Fibroblast of the aortic adventitia (primary cell): ENCODE data around the gene GUK1. TPM values are rescaled to one million over a fixed set of nuclear protein-coding genes. Genes with fewer than 3 reads are reported as not detected.

Experiments used
- DNase-seq: peaks from one replicate; pipeline ENCODE4 v3.0.0-alpha.2; 2010; ENCODE audit warnings: low read depth
- H3K4me3 ChIP-seq: 2 replicates; pipeline ENCODE4 v1.5.1; 2011; ENCODE audit warnings: low read depth, mild to moderate bottlenecking, control low read depth, low read length, moderate library complexity
- total RNA-seq: library from RNA; depleted of rRNA; stranded (reverse); fragments of >200 nt; gene quantifications from 2 replicates; pipeline ENCODE4 v1.2.3, GENCODE V29; 2012; ENCODE audit warnings: low replicate concordance
- TF ChIP-seq, protein P1 (sequence below): IDR thresholded peaks from 2 replicates; pipeline ENCODE4 v1.5.1; 2011; ENCODE audit warnings: mild to moderate bottlenecking, low read length, control low read depth, inconsistent platforms; ENCODE audit not compliant: insufficient read depth

Gene GUK1
- total RNA-seq, 1 donor = 217 TPM

DNA sequence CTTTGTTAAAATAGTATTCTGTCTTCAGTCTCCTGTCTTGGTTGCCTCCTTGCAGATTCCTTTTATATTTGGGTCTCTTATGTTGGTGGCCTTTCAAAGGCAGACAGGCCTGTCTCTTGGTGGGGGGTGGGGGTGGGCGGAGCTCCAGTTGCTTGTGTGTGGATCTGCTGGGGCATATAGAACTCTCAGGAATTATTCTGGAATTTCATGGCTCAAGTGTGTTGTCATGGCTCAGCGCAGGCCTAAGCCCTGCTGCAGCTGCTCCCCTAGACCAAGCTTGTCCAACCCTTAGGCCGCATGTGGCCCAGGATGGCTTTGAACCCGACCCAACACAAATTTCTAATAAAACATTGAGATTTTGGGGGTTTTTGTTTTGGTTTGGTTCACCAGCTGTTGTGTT is 44.9 kb upstream of the GUK1 start:
- DNase-seq = no peak
- TF ChIP-seq, protein P1, sequence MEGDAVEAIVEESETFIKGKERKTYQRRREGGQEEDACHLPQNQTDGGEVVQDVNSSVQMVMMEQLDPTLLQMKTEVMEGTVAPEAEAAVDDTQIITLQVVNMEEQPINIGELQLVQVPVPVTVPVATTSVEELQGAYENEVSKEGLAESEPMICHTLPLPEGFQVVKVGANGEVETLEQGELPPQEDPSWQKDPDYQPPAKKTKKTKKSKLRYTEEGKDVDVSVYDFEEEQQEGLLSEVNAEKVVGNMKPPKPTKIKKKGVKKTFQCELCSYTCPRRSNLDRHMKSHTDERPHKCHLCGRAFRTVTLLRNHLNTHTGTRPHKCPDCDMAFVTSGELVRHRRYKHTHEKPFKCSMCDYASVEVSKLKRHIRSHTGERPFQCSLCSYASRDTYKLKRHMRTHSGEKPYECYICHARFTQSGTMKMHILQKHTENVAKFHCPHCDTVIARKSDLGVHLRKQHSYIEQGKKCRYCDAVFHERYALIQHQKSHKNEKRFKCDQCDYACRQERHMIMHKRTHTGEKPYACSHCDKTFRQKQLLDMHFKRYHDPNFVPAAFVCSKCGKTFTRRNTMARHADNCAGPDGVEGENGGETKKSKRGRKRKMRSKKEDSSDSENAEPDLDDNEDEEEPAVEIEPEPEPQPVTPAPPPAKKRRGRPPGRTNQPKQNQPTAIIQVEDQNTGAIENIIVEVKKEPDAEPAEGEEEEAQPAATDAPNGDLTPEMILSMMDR = no peak

DNA sequence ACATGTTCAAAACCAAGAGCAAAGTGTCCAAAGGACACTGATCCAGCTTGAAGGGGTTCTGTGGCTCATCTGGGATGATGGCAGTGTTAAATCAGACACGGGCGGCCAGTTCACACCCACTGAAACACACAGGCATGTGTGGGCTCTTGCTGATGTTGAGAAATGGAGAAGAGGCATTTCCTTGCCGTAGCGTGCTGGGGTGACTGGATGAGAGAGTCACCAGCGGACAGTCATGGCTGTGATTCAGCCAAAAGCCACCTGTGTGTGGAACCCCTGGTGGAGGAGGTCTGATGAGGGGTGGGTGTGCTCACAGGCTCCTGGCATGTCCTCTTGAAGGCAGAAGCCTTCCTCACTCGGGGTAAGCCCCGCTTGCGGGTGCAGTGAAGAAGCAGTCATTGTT is 44.1 kb upstream of the GUK1 start:
- DNase-seq = no peak
- TF ChIP-seq, protein P1 = no peak

More for the DNA sequence above, 44.9 kb upstream of the GUK1 start:
- H3K4me3 ChIP-seq = no peak overlapping the region

DNA sequence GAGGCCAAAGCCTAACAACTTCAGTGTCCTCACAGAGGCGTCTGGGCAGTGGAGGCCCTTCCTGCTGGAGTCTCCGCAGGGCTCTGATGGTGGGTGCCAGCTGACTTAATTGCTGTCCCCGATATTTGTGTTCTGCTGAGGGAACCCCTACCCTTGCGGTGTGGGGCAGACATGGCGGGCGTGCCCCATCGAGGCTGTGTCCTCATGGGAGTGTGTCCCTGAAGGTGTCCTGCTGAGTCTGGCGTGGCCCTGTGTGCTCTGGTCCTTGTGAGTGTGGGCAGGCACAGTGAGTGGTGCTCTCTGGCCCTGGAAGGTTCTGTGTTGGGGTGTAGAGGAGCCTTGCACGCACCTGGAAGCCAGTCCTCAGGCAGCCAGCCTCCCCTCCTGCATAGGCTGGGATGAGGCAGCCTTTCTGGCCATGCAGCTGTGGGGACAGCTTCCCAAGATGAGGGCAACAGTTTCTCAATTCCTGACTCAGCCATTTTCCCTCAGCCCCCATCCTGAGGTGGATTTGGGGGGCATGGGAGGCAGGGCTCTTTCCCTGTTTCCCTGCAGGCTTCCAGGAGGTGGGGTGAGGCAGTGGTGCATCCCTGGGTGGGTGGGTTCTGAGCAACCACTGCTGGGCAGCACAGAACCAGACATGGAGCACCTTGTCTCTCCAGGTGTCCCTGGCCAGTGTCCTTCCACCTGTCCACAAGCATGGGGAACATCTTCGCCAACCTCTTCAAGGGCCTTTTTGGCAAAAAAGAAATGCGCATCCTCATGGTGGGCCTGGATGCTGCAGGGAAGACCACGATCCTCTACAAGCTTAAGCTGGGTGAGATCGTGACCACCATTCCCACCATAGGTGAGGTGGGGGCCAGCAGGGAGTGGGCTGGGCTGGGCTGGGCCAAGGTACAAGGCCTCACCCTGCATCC is 43.4 kb upstream of the GUK1 start:
- no peak for DNase-seq
- TF ChIP-seq, protein P1 = no peak
- H3K4me3 ChIP-seq = no peak overlapping the region

More for the DNA sequence above, 44.1 kb upstream of the GUK1 start:
- no peak overlapping the region for H3K4me3 ChIP-seq

DNA sequence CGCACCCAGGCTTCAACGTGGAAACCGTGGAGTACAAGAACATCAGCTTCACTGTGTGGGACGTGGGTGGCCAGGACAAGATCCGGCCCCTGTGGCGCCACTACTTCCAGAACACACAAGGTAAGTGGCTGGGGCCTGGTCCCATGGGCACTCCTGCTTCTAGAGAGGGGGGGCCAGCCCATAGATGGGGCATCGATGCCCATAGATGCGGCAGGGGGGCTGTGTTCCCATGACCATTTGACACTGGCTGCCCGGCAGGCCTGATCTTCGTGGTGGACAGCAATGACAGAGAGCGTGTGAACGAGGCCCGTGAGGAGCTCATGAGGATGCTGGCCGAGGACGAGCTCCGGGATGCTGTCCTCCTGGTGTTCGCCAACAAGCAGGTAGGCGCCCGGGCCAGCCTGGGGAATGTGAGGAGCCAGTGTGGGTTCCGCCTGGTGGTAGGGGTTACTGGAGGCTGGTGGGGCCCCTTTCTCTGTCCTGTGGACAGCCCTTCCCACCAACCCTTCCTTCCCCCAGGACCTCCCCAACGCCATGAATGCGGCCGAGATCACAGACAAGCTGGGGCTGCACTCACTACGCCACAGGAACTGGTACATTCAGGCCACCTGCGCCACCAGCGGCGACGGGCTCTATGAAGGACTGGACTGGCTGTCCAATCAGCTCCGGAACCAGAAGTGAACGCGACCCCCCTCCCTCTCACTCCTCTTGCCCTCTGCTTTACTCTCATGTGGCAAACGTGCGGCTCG is 42.6 kb upstream of the GUK1 start:
- no peak for DNase-seq
- H3K4me3 ChIP-seq = no peak overlapping the region
- TF ChIP-seq, protein P1 = no peak

DNA sequence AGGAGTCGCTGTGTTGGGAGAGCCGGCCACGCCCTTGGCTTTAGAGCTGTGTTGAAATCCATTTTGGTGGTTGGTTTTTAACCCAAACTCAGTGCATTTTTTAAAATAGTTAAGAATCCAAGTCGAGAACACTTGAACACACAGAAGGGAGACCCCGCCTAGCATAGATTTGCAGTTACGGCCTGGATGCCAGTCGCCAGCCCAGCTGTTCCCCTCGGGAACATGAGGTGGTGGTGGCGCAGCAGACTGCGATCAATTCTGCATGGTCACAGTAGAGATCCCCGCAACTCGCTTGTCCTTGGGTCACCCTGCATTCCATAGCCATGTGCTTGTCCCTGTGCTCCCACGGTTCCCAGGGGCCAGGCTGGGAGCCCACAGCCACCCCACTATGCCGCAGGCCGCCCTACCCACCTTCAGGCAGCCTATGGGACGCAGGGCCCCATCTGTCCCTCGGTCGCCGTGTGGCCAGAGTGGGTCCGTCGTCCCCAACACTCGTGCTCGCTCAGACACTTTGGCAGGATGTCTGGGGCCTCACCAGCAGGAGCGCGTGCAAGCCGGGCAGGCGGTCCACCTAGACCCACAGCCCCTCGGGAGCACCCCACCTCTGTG is 41.7 kb upstream of the GUK1 start:
- H3K4me3 ChIP-seq = no peak overlapping the region
- TF ChIP-seq, protein P1 = no peak
- no peak for DNase-seq

DNA sequence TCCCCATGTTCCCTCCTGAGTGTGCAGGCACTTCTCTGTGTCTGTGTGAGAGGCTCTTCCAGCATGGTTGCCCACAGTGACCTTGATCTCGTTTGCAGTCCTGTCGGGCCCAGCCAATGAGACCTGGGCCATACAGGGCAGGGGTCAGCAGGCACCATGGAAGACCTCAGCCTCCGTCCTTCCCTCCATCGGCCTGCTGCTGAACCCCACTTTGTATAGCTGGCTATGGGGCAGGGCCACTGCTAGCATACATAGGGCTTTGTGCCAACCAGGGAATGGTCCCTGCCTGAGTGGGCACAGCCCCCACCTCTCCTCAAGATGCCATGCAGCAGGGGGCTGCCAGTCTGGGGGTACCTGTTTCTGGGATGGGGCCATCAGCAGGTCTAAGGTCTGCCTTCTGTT is 40.7 kb upstream of the GUK1 start:
- no peak overlapping the region for H3K4me3 ChIP-seq
- TF ChIP-seq, protein P1 = no peak
- no peak for DNase-seq
